A172 (cell line): Measurements from ENCODE around the gene TNPO3. TPM values are rescaled to one million over a fixed set of nuclear protein-coding genes. Genes with fewer than 3 reads are reported as not detected.
"Not testable (repeated sequence)": the region's sequence is repeated elsewhere in the genome, so short reads cannot be mapped to it uniquely, and the experiment has no call there.

Source experiments
- DNase-seq: peaks from one replicate; pipeline ENCODE4 v3.0.0-alpha.2; 2015; ENCODE audit warnings: low spot score
- total RNA-seq: library from RNA; depleted of rRNA; stranded (reverse); fragments of >200 nt; shearing (Covaris generic); gene quantifications from 2 replicates; pipeline ENCODE4 v1.2.3, GENCODE V29; 2014

The TNPO3 gene
- total RNA-seq, 1 experiment from 2014 or later, result 41.6 TPM

GRCh38 chr7:128921866-128922440 is 133.0 kb downstream of the TNPO3 start:
- DNase-seq, result no peak

- DNase-seq, result no peak
These were observed 133.9 kb downstream of the TNPO3 start for GRCh38 chr7:128920913-128921582.

GRCh38 chr7:128919881-128920799 is 134.8 kb downstream of the TNPO3 start:
- DNase-seq, result no peak

- DNase-seq, result no peak
These were observed 135.7 kb downstream of the TNPO3 start for GRCh38 chr7:128919241-128919640.

- no peak for DNase-seq
These were observed 136.8 kb downstream of the TNPO3 start for GRCh38 chr7:128918016-128918665.

GRCh38 chr7:128917122-128917521 is 137.8 kb downstream of the TNPO3 start:
- no peak for DNase-seq

GRCh38 chr7:128916643-128916915 is 138.3 kb downstream of the TNPO3 start:
- DNase-seq, result no peak

GRCh38 chr7:128915841-128916642 is 138.9 kb downstream of the TNPO3 start:
- no peak for DNase-seq

- DNase-seq, result no peak
These were observed 139.6 kb downstream of the TNPO3 start for GRCh38 chr7:128915271-128915819.

- no peak for DNase-seq
These were observed 140.3 kb downstream of the TNPO3 start for GRCh38 chr7:128914566-128915151.

- no peak for DNase-seq
These were observed 140.9 kb downstream of the TNPO3 start for GRCh38 chr7:128913870-128914565.

GRCh38 chr7:128912709-128913495 is 142.0 kb downstream of the TNPO3 start:
- not testable (repeated sequence) for DNase-seq

- no peak for DNase-seq
These were observed 142.6 kb downstream of the TNPO3 start for GRCh38 chr7:128912281-128912680.

- DNase-seq, result no peak
These were observed 143.4 kb downstream of the TNPO3 start for GRCh38 chr7:128911423-128912031.

GRCh38 chr7:128910569-128910945 is 144.4 kb downstream of the TNPO3 start, which contains the start of gene KCP:
Gene KCP (minus strand): TSS chr7:128910709. CDS start chr7:128910676, 33 bp downstream.
- no peak for DNase-seq

- no peak for DNase-seq
These were observed 145.0 kb downstream of the TNPO3 start for GRCh38 chr7:128909625-128910568.

- DNase-seq, result no peak
These were observed 145.9 kb downstream of the TNPO3 start for GRCh38 chr7:128908750-128909624.
